Activated CD8-positive, alpha-beta memory T cell treated with anti-CD3 and anti-CD28 coated beads for 36 hours (primary cell): ENCODE data around the gene AKAP10. TPM values are rescaled to one million over a fixed set of nuclear protein-coding genes. Genes with fewer than 3 reads are reported as not detected.
"Not testable (repeated sequence)": the region's sequence is repeated elsewhere in the genome, so short reads cannot be mapped to it uniquely, and the experiment has no call there.

ENCODE experiments used
- CTCF ChIA-PET: fragments of 350-600 bp; sonication (Branson Sonifier 250); formaldehyde crosslinking; loops from one replicate; lab custom pipeline; 2021; ENCODE audit warnings: antibody characterized with exemption; lab: Charles Lee
- POLR2A ChIA-PET: fragments of 350-600 bp; sonication (Branson Sonifier 250); formaldehyde crosslinking; loops from one replicate; lab custom pipeline; 2021; ENCODE audit warnings: antibody characterized with exemption; lab: Charles Lee
- total RNA-seq, 2 experiments: library from RNA; stranded (reverse); gene quantifications; one replicate each; pipeline ENCODE4 v1.2.3, GENCODE V29; 2021

Gene AKAP10
- total RNA-seq, 2 experiments from 2014 or later = 32.8 to 38.2 TPM

DNA sequence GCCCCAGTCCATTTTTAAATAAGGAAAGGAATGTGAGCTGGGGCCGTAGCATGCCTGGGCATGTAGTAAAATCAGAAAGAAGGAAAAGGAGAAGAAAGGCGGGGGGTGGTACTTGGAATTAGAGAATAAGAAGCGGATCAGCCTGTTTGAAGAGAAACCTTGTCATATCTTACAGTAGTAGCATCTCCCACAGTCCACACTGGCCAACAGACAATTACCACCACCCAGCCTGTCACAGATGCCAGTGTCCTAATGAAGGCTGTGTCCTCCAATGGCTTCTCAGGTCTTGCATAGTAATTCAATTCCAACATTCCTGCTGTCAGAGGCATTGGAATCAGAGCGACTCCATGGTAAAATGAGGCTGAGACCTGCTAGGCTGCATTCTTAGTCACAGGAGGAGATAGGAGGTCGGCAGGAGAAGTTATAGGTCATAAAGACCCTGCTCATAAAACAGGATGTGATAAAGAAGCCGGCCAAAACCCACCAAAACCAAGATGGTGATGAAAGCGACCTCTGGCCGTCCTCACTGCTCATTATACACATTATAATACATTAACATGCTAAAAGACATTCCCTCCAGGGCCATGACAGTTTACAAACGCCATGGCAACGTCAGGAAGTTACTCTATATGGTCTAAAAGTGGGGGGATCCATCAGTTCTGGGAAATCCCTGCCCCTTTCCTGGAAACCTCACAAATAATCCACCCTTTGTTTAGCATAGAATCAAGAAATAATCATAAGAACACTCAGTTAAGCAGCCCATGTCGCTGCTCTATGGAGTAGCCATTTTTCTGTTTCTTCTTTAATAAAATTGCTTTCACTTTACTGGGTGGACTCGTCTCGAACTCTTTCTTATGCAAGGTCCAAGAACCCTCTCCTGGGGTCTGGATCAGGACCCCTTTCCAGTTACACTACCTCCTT lies 9.6 kb upstream of the AKAP10 start:
- ChIA-PET CTCF (no interaction called here), POLR2A (no interaction called here)

DNA sequence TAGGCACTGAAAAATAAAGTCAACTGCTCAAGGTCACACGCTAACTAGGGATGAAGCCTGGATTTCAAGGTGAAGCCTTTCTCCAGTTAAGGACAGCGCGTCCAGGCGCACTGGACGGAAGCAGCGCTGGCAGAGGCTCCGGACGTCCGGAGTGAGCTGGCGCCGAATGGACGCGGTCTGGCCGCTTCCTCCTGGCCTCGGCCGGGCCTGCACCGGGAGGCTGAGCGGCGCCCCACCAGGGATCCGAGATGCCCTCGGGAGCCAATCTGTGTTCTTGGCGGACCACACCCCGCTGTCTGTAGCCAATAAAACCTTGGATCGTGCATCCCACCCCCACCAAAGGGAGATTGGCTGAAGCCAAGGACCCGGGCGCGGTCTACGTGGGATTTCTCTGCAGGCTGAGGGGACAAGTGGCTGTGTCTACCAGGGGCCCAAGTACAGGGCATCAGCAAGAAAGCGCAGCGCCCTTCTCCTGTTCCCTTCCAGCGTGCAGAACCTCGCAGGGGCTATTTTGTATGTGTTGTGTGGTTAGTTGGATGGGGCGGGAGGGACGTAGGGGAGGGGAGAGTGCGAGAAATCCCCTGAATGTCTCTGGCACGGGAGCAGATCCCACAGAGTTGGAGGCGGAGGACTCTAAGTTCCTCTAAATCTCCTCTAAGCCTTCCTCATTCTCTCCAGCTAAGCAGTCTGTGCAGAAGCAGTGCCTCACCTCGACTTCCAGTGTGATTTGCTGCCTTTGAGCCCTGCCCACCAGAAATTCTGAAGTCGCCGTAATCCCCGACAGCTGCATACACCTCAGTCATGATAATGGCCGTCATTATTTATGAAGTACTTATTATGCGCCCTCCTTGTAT lies 2.5 kb upstream of the AKAP10 start:
- ChIA-PET CTCF (interaction anchor here (1.1 kb wide), 1 partner anchor 13 kb away, joined by 4 read pairs; no protein-coding TSS in a partner anchor), POLR2A (no interaction called here)

DNA sequence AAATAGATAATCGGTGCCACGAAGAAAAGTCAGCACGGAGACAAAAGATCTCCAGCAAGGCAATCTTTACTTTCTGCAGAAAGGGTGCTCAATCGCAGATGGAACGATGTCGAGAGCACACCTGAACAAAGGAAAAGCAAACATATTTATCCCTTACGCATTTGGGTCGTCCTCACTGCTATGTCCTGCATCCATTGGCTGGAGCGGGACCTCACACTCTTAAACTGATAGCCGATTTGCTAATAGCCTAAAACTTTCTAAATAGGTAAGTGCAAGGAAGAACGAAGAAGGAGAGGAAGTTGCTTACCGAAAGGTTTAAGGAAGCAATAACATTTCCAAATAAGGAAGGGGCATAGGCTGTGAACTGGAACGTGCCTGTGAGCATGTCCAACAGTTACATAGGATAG lies 1.2 kb upstream of the AKAP10 start:
- ChIA-PET POLR2A (interaction anchor here (0.5 to 0.9 kb wide), 3 partner anchors 16 to 331 kb away, joined by 3 read pairs; partner anchors contain the start of gene ALDH3A2), CTCF (interaction anchor here (0.7 kb wide), 1 partner anchor 1101 kb away, joined by 3 read pairs; no protein-coding TSS in a partner anchor)

DNA sequence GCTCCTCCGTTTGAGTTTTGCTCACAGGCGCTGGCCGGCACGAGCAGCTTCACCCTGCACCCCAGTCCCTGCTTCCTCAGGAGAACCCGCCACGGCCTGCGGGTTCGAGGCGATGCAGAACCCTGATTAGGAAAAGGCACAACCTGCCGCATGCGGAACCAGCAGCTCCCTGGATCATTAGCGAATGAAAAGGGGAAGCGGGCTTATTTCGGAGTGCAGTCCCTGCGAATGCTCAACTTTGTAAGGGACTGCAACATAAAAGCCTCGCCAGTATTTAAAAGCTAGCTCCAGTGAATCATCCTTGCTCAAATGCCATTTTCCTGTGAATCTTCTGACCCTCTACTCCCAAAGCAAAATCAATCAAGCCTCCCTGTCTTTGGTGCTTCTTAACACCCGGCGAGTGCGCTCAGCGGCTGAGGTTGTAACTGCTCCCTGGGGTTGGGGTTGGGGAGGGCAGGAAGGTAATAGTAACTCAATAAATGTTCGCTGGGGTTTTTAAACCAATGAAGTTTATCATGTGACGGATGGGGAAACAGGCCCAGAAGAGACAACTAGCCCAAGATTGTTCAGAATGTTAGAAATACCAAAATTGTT lies 678 bp upstream of the AKAP10 start:
- POLR2A ChIA-PET = interaction anchor here (0.5 to 1.0 kb wide), 5 partner anchors 16 to 330 kb away, joined by 3 to 5 read pairs (median 3); partner anchors contain the start of genes ALDH3A2 and SPECC1

DNA sequence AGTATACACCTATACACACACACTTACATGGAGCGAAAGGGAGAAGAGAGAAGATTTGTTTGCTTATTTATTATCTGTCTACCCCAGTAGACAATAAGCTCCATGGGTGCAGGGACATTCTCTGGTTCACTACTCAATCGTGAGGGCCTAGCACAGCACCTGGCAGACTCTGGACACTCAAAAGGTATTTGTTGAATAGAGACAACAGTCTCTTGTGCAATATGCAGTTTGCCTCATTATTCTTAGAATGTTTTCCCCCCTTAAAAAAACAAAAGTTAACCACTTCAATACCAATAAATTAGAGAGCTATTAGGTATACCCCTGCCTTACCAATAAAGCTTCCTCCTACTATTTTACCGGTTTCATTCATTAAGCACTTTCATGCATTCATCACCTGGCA lies 2.0 kb downstream of the AKAP10 start:
- ChIA-PET POLR2A (no interaction called here), CTCF (no interaction called here)

More for the DNA sequence above, 678 bp upstream of the AKAP10 start:
- CTCF ChIA-PET = interaction anchor here (1.4 to 1.6 kb wide), 2 partner anchors 13 to 14 kb away, joined by 3 to 13 read pairs; no protein-coding TSS in a partner anchor

DNA sequence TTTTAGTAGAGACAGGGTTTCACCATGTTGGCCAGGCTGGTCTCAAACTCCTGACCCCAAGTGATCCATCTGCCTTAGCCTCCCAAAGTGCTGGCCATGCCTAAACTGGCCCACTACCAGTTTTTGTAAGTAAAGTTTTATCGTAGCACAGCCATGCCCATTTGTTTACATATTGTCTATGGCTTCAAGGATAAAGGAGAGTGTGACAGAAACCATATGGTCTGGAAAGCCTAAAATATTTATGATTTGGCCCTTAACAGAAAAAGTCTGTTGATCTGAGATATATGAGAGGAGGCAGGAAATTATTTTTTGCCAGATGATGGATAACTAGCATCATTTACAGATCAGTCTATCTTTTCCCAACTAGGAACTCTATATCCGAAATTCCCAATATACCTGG lies 4.5 kb downstream of the AKAP10 start:
- ChIA-PET CTCF (no interaction called here), POLR2A (no interaction called here)

DNA sequence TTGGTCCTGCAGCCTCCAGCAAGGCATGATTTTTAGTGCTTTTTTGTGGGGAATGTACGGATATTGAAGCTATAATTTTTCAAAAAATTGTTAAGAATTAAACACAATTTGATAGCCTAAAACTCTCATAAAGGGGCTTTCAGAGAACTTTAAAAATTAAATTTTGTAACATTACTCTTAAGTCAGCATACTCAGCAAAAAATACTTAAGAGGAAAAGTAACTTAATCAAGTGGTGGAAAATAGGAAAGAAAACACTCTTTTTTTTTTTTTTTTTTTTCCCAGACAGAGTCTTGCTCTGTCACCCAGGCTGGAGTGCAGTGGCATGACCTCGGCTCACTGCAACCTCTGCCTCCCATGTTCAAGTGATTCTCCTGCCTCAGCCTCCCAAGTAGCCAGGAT lies 14.7 kb downstream of the AKAP10 start:
- POLR2A ChIA-PET = interaction anchor here (0.5 kb wide), 1 partner anchor 15 kb away, joined by 3 read pairs; no protein-coding TSS in a partner anchor
- CTCF ChIA-PET = not testable (repeated sequence)

DNA sequence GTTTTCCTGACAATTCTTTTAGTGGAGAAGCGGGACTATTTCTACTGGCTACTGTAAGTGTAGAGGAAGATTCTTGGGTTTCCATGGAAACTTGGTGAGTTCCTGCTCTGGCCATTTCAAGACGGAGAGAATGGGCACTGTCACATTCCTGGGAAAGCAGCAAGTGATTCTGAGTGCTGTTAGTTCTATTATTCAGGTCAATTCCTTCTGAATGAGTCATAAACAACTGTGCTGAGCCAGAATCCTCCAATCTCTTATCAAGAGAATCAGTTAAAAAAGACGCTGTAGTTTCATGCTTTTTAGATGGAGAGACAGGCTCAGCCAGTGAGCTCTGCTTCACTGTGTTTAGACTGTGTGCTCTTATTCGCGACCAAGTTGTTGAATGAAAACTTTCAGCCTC lies 19.6 kb downstream of the AKAP10 start:
- ChIA-PET POLR2A (no interaction called here), CTCF (no interaction called here)

DNA sequence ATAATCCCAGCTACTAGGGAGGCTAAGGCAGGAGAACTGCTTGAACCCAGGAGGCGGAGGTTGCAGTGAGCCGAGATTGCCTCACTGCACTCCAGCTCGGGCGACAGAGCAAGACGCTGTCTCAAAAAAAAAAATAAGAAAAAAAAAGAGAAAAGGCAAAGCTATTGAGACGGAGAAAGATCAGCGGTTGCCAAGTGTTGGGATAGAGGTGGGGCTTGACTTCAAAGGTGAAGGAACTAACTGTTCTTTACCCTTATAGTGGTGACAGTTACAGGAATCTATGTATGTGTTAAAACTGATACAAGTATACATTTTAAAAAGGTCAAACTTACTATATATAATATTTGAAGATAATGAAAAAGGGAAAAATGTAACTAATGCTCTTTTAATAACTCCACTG lies 22.5 kb downstream of the AKAP10 start:
- ChIA-PET POLR2A (interaction anchor here (0.6 kb wide), 1 partner anchor 16 kb away, joined by 4 read pairs; no protein-coding TSS in a partner anchor), CTCF (interaction anchor here (0.6 kb wide), 1 partner anchor 114 kb away, joined by 4 read pairs; no protein-coding TSS in a partner anchor)

DNA sequence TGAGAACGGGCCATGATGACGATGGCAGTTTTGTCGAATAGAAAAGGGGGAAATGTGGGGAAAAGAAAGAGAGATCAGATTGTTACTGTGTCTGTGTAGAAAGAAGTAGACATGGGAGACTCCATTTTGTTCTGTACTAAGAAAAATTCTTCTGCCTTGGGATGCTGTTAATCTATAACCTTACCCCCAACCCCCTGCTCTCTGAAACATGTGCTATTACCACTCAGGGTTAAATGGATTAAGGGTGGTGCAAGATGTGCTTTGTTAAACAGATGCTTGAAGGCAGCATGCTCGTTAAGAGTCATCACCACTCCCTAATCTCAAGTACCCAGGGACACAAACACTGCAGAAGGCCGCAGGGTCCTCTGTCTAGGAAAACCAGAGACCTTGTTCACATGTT lies 26.2 kb downstream of the AKAP10 start:
- POLR2A ChIA-PET, CTCF ChIA-PET: not testable (repeated sequence)

DNA sequence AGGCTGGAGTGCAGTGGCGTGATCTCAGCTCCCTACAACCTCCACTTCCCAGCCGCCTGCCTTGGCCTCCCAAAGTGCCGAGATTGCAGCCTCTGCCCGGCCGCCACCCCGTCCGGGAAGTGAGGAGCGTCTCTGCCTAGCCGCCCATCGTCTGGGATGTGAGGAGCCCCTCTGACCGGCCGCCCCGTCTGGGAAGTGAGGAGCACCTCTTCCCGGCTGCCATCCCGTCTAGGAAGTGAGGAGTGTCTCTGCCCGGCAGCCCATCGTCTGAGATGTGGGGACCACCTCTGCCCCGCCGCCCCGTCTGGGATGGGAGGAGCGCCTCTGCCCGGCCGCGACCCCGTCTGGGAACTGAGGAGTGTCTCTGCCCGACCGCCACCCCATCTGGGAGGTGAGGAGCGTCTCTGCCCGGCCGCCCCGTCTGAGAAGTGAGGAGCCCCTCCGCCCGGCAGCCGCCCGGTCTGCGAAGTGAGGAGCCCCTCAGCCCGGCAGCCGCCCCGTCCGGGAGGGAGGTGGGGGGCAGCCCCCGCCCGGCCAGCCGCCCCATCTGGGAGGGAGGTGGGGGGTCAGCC lies 26.9 kb downstream of the AKAP10 start:
- POLR2A ChIA-PET, CTCF ChIA-PET: not testable (repeated sequence)

DNA sequence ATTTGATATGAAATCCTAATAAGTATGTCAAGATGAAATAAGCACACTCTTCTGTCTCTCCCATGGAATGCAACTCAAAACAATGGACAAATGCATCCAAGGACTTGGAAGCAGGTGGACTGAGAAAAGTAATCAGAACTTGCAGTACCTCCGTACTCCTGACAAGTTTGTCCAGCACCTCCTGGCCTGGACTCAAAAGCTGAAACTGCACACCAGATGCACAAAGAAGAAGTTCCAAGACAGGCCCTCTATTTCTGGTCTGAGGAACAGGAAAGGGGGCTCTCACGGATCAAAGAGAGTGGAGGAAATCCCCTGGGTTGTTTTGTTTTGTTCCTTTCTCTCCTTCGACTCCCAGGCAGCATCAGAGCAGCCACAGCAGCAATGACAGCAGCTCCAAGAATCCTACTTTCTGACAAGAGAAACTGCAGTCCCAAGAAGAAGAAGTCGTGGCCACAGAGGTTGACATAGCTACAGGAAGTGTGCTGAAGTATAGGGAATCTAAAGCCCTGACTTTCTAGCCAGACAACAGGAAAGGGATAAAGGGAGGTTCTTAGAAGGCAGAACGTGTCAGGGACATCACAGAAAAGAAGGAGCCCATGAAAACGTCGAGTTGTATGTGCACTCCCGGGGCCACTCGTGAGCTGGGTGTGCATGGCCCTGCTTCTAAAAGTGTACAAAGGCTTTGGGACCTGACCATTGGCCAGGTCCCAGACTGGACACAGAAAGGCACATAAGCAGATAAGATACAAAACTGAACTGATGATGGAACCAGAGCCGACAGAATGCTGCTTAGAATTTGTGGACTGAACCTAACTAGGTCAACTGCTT lies 29.3 kb downstream of the AKAP10 start:
- POLR2A ChIA-PET = no interaction called here
- CTCF ChIA-PET = interaction anchor here (1.1 kb wide), 1 partner anchor 9 kb away, joined by 3 read pairs; no protein-coding TSS in a partner anchor

DNA sequence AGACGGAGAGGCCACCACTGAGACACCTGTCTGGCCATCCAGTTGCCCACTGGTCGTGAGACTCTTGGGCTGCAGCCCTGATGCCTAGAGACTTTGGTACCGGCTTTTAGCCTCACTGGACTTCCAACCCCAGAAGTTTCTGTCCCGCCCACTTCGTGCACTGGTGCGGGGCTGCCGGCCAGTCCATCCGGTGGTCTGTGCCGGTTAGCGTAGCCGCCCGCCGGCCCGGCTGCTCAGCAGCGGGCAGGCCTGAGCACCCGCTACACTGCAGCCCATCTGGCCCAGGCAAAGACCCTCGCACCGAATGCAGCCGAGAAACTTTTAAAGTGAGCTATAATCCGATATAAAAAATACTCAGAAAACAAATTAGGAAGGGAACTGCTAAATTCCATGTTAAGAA lies 30.7 kb downstream of the AKAP10 start:
- CTCF ChIA-PET = interaction anchor here (0.6 kb wide), 1 partner anchor 200 kb away, joined by 5 read pairs; no protein-coding TSS in a partner anchor

DNA sequence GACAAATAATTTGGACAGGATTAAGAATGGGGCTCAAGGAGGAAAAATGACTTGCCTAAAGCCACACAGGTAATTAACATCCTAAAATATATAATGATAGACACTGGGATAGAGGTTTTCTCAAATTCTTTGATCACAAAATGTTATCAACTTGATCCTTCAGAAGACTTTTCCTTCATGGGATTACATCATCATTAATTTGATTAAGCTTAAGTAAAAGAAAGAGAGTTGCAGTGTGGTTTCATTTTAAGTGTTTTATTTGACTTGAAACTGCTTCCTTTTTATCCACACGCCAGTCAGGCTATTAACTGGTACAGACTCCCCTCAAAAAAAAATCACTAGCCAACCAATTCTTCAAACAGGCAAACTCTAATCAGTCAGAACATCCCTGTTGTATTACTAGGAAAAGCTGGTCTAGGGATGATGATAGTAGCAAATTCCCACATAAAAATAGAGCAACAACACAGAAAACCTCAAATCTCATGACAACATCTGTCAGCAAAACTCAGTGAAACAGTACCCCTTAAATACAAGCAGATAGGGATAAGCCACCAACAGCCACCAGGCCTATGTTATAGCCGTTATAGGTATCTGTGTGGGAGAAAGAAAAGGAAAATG lies 32.5 kb downstream of the AKAP10 start:
- POLR2A ChIA-PET = no interaction called here
- CTCF ChIA-PET = no interaction called here

More for the DNA sequence above, 30.7 kb downstream of the AKAP10 start:
- POLR2A ChIA-PET = no interaction called here

DNA sequence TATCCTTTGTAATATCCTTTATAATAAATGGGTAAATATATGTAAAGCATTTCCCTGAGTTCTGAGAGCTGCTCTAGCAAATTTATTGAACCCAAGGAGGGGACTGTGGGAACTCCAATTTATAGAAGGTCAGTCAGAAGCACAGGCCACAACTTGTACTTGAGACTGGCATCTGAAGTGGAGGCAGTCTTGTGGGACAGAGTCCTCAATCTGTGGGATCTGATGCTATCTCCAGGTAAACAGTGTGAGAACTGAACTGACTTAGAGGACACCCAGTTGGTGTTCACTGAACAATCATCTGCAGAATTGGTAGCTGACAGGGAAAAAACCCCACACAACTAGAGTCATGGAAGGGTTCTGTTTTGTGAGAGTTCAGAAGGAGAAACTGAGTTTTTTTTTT lies 34.0 kb downstream of the AKAP10 start:
- POLR2A ChIA-PET = interaction anchor here (1.3 kb wide), 1 partner anchor 34 kb away, joined by 3 read pairs; the partner anchor contains the start of gene AKAP10
- CTCF ChIA-PET = no interaction called here

DNA sequence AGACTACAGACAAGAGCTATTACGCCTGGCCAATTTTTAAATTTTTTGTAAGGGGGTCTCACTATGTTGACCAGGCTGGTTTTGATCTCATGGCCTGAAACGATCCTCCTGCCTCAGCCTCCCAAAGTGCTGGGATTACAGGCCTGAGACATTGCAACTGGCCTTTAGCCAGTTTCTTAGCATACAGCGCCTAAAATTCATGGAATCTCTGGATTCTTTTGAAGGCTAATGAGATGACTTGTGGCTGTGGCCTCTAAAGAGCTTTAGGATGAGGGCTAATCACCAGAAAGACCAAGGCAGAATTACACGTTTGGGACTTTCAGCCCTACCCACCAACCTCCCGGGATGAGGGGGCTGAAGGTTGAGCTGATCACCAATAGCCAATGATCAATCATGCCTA lies 34.6 kb downstream of the AKAP10 start:
- ChIA-PET POLR2A (interaction anchor here (1.3 kb wide), 1 partner anchor 35 kb away, joined by 3 read pairs; the partner anchor contains the start of gene AKAP10), CTCF (no interaction called here)

DNA sequence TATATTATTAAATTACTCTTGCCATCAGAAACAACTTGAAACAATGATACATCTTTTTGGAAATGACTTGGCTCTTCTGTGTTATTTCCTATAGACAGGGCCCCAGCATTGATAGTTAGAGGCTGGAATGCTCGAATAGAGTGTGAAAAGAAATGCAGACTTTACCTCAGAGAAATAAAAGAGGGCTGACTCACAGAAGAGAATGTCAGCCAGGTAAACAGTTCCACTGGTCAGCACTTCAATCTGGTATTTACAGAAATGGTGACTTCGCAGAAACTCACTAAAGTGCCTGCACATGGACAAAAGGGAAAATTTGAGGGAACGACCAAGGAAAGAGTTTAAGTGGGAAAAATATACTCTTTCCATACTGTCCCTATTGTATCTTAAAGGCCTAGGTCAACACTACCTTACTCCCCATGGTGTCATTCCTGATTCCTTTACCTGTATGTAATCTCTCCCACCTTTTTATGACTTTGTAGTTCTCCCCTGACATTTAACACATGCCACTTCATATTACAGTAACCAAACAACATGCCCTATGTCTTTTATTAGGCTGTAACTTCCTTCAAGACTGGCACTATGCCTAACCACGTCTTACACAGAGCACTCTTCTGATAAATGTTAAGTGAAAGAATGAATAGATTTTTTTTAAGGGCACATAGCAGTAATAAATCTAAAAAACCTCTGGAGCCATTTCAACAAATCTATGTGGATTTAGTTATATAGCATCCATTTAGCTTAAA lies 36.7 kb downstream of the AKAP10 start:
- CTCF ChIA-PET = no interaction called here
- POLR2A ChIA-PET = no interaction called here
